HCT116 (cell line): ENCODE data around the gene PPFIA1. TPM values are rescaled to one million over a fixed set of nuclear protein-coding genes. Genes with fewer than 3 reads are reported as not detected.

Experiments used
- ATAC-seq: fragments of 200-7000 bp; cut with Tn5 transposase; 2 replicates; pipeline ENCODE4 v1.9.1; 2020; ENCODE audit warnings: mild to moderate bottlenecking, moderate library complexity
- BruUV-seq: library from RNA; stranded (reverse); fragments of 400-500 nt; replicated peaks from 2 replicates; lab custom pipeline; 2021; lab: Mats Ljungman, UMichigan
- CTCF ChIA-PET: fragments of 300-600 bp; sonication (Branson Sonifier 250); formaldehyde crosslinking; loops from one replicate; lab custom pipeline; 2021; ENCODE audit warnings: antibody characterized with exemption; lab: Charles Lee
- POLR2A ChIA-PET: fragments of 300-600, 350-600 bp; sonication (Branson Sonifier 250); formaldehyde crosslinking; loops from one replicate; lab custom pipeline; 2021; ENCODE audit warnings: antibody characterized with exemption; lab: Charles Lee
- RAD21 ChIA-PET, 2 experiments: fragments of 300-600 bp; sonication (Branson Sonifier 250); formaldehyde crosslinking; loops; one replicate each; lab custom pipeline; 2023; ENCODE audit warnings: low total read pairs in 2 of 2; ENCODE audit not compliant: uncharacterized antibody in 2 of 2, unreplicated experiment in 2 of 2, low non-redundant PET in 1 of 2; lab: Charles Lee
- DNase-seq: peaks from one replicate; pipeline ENCODE4 v3.0.0-alpha.2; 2010; ENCODE audit warnings: low read depth, low spot score
- H2AFZ ChIP-seq: fragments of 200-600 bp; shearing (Covaris generic), sonication (generic); 2 replicates; pipeline ENCODE4 v1.6.1; 2017; ENCODE audit warnings: low read depth, mixed run types, mixed read lengths, antibody characterized with exemption, low read length; ENCODE audit not compliant: poor library complexity, severe bottlenecking
- H3K27ac ChIP-seq: 2 replicates; pipeline ENCODE4 v1.5.1; 2012; ENCODE audit warnings: low read depth, low read length
- H3K27me3 ChIP-seq: fragments of 200-600 bp; sonication (generic); 2 replicates; pipeline ENCODE4 v1.6.1; 2016; ENCODE audit warnings: mixed run types, low read length, mixed read lengths; ENCODE audit not compliant: insufficient read depth
- H3K36me3 ChIP-seq, 2 experiments: fragments of 200-500 bp in 1 of 2; fragments of 200-600 bp in 1 of 2; sonication (Bioruptor generic) in 1 of 2; sonication (generic) in 1 of 2; 2 replicates each; pipeline versions ENCODE4 v1.5.1 to v1.6.1; 2014 to 2016; ENCODE audit warnings: low read length in 2 of 2, inconsistent platforms in 1 of 2, mixed read lengths in 1 of 2, mixed run types in 1 of 2; ENCODE audit not compliant: insufficient read depth in 2 of 2, control insufficient read depth in 1 of 2
- H3K4me1 ChIP-seq, 2 experiments: fragments of 200-600 bp in 1 of 2; sonication (generic) in 1 of 2; 2 replicates each; pipeline versions ENCODE4 v1.5.1 to v1.6.1; 2012 to 2017; ENCODE audit warnings: low read length in 2 of 2, inconsistent platforms in 1 of 2, mild to moderate bottlenecking in 1 of 2, mixed read lengths in 1 of 2, mixed run types in 1 of 2, moderate library complexity in 1 of 2; ENCODE audit not compliant: insufficient read depth in 2 of 2, control insufficient read depth in 1 of 2
- H3K4me2 ChIP-seq: fragments of 200-600 bp; sonication (generic); 2 replicates; pipeline ENCODE4 v1.6.1; 2017; ENCODE audit warnings: mixed run types, low read length, mixed read lengths
- H3K4me3 ChIP-seq, 2 experiments: fragments of 200-600 bp in 1 of 2; sonication (generic) in 1 of 2; replicated peaks in 1 of 2; 2 replicates each; pipeline ENCODE4 v1.5.1; 2011 to 2016; ENCODE audit warnings: low read length in 2 of 2, control low read depth in 1 of 2, low read depth in 1 of 2, mild to moderate bottlenecking in 1 of 2, mixed read lengths in 1 of 2, mixed run types in 1 of 2
- H3K79me2 ChIP-seq: fragments of 200-600 bp; sonication (generic); 2 replicates; pipeline ENCODE4 v1.6.1; 2017; ENCODE audit warnings: mild to moderate bottlenecking, mixed run types, low read length, moderate library complexity, mixed read lengths; ENCODE audit not compliant: insufficient read depth
- H3K9ac ChIP-seq: fragments of 200-600 bp; sonication (generic); 2 replicates; pipeline ENCODE4 v1.6.1; 2016; ENCODE audit warnings: low read length, mixed read lengths
- H3K9me2 ChIP-seq: fragments of 200-600 bp; sonication (generic), shearing (Covaris generic); 2 replicates; pipeline ENCODE4 v1.6.1; 2017; ENCODE audit warnings: mixed run types, mild to moderate bottlenecking, moderate library complexity; ENCODE audit not compliant: insufficient read depth
- H3K9me3 ChIP-seq, 2 experiments: fragments of 200-500 bp in 1 of 2; fragments of 200-600 bp in 1 of 2; sonication (Bioruptor generic) in 1 of 2; sonication (generic) in 1 of 2; 2 replicates each; pipeline ENCODE4 v1.6.1; 2014 to 2017; ENCODE audit warnings: low read length in 2 of 2, mixed read lengths in 2 of 2, inconsistent platforms in 1 of 2, low read depth in 1 of 2, mild to moderate bottlenecking in 1 of 2, mixed run types in 1 of 2, moderate library complexity in 1 of 2; ENCODE audit not compliant: control insufficient read depth in 1 of 2, insufficient read depth in 1 of 2
- H4K20me1 ChIP-seq: fragments of 200-600 bp; sonication (generic), shearing (Covaris generic); 2 replicates; pipeline ENCODE4 v1.6.1; 2017; ENCODE audit warnings: mixed run types, mild to moderate bottlenecking, moderate library complexity; ENCODE audit not compliant: insufficient read depth
- CBX3 ChIP-seq: IDR thresholded peaks from 2 replicates; pipeline ENCODE4 v1.6.1; 2012; ENCODE audit warnings: low read depth
- CEBPB ChIP-seq: IDR thresholded peaks from 2 replicates; pipeline ENCODE4 v1.6.1; 2012; ENCODE audit warnings: low read depth
- ELF1 ChIP-seq: IDR thresholded peaks from 2 replicates; pipeline ENCODE4 v1.6.1; 2012; ENCODE audit warnings: low read depth, borderline replicate concordance
- EZH2 ChIP-seq: fragments of 200-600 bp; sonication (generic); IDR thresholded peaks from 2 replicates; pipeline ENCODE4 v1.6.1; 2017; ENCODE audit warnings: antibody characterized with exemption, mixed run types
- JUND ChIP-seq: IDR thresholded peaks from 2 replicates; pipeline ENCODE4 v1.6.1; 2012
- SIN3A ChIP-seq: IDR thresholded peaks from 2 replicates; pipeline ENCODE4 v1.6.1; 2012; ENCODE audit warnings: low read depth
- SRF ChIP-seq: IDR thresholded peaks from 2 replicates; pipeline ENCODE4 v1.6.1; 2012; ENCODE audit warnings: low read depth
- YY1 ChIP-seq: IDR thresholded peaks from 2 replicates; pipeline ENCODE4 v1.6.1; 2011; ENCODE audit warnings: low read length, low read depth, moderate library complexity, mild to moderate bottlenecking; ENCODE audit not compliant: insufficient replicate concordance; ENCODE audit errors: extremely low read depth
- ZFX ChIP-seq: fragments of 450-650 bp; IDR thresholded peaks from 2 replicates; pipeline ENCODE4 v1.6.1; 2017
- ZNF274 ChIP-seq: fragments of 200-500 bp; sonication (Bioruptor generic); IDR thresholded peaks from 2 replicates; pipeline ENCODE4 v1.6.1; 2014; ENCODE audit warnings: mild to moderate bottlenecking, low read depth, low read length, inconsistent platforms
- intact Hi-C: fragments of 100-400 bp; cut with micrococcal nuclease; formaldehyde crosslinking; loops from 2 replicates; pipeline ENCODE4 v1.10.0; 2022
- total RNA-seq: library from RNA; stranded (reverse); gene quantifications from one replicate; pipeline ENCODE4 v1.2.1, GENCODE V29; 2021; ENCODE audit not compliant: unreplicated experiment
- TF ChIP-seq, protein P1 (sequence below), 3 experiments: fragments of 200-600 bp in 1 of 3; sonication (generic) in 1 of 3; IDR thresholded peaks in 2 of 3; conservative IDR thresholded peaks in 1 of 3; 2 replicates each; pipeline ENCODE4 v1.5.1; 2012 to 2017; ENCODE audit warnings: low read depth in 2 of 3, low read length in 2 of 3, antibody characterized with exemption in 1 of 3, borderline replicate concordance in 1 of 3, control low read depth in 1 of 3, mild to moderate bottlenecking in 1 of 3, mixed read lengths in 1 of 3, mixed run types in 1 of 3, moderate library complexity in 1 of 3; ENCODE audit not compliant: insufficient read depth in 1 of 3
- TF ChIP-seq, protein P2 (sequence below): IDR thresholded peaks from 2 replicates; pipeline ENCODE4 v1.6.1; 2011; ENCODE audit warnings: mild to moderate bottlenecking, low read length, moderate library complexity; ENCODE audit not compliant: insufficient replicate concordance; ENCODE audit errors: extremely low read depth

Gene PPFIA1
- total RNA-seq, 1 experiment from 2014 or later = 48.6 TPM

DNA sequence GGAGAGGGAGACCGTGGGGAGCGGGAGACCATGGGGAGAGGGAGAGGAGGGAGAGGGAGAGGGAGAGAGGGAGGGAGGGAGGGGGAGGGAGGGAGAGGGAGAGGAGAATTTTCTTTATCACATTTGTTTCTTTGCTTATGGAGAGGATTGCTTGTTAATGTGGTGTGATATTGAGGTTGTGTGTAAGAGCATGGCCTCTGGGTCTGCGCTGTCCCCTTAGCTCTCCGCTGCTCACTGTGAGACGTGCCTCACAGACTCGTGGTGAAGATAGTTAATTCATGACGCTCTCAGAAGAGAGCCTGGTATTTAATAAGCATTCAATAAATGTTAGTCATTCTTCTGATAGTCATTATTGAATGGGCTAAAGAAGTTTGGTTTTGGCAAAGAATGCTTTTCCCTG lies 26.2 kb downstream of the PPFIA1 start:
- H3K79me2 ChIP-seq = peaks cover 55% of the 10 kb centered on the region
- POLR2A ChIA-PET = no interaction called here
- no peak for TF ChIP-seq ZFX
- no peak for TF ChIP-seq EZH2
- no peak for TF ChIP-seq JUND
- TF ChIP-seq, protein P1, sequence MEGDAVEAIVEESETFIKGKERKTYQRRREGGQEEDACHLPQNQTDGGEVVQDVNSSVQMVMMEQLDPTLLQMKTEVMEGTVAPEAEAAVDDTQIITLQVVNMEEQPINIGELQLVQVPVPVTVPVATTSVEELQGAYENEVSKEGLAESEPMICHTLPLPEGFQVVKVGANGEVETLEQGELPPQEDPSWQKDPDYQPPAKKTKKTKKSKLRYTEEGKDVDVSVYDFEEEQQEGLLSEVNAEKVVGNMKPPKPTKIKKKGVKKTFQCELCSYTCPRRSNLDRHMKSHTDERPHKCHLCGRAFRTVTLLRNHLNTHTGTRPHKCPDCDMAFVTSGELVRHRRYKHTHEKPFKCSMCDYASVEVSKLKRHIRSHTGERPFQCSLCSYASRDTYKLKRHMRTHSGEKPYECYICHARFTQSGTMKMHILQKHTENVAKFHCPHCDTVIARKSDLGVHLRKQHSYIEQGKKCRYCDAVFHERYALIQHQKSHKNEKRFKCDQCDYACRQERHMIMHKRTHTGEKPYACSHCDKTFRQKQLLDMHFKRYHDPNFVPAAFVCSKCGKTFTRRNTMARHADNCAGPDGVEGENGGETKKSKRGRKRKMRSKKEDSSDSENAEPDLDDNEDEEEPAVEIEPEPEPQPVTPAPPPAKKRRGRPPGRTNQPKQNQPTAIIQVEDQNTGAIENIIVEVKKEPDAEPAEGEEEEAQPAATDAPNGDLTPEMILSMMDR (IDR thresholded peaks at IDR 0.05 in 2 of 3, conservative IDR thresholded peaks at IDR 0.05 in 1 of 3; ENCODE audit: borderline replicate concordance in 1 of 3, insufficient read depth in 1 of 3, low read depth in 2 of 3, low read length in 2 of 3) = no peak
- no peak for TF ChIP-seq CBX3
- TF ChIP-seq ZNF274 = no peak
- no peak for TF ChIP-seq YY1
- TF ChIP-seq SIN3A = no peak
- TF ChIP-seq CEBPB = no peak
- TF ChIP-seq, protein P2, sequence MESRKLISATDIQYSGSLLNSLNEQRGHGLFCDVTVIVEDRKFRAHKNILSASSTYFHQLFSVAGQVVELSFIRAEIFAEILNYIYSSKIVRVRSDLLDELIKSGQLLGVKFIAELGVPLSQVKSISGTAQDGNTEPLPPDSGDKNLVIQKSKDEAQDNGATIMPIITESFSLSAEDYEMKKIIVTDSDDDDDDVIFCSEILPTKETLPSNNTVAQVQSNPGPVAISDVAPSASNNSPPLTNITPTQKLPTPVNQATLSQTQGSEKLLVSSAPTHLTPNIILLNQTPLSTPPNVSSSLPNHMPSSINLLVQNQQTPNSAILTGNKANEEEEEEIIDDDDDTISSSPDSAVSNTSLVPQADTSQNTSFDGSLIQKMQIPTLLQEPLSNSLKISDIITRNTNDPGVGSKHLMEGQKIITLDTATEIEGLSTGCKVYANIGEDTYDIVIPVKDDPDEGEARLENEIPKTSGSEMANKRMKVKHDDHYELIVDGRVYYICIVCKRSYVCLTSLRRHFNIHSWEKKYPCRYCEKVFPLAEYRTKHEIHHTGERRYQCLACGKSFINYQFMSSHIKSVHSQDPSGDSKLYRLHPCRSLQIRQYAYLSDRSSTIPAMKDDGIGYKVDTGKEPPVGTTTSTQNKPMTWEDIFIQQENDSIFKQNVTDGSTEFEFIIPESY = no peak
- TF ChIP-seq ELF1 = no peak
- no peak for TF ChIP-seq SRF
- TF ChIP-seq, all 23 proteins: peak for 0
- H3K27ac ChIP-seq = no peak overlapping the region
- no TSS peak for BruUV-seq
- intact Hi-C loops = no loop called here
- no peaks in the 10 kb centered on the region for H4K20me1 ChIP-seq
- no peak overlapping the region for H3K9ac ChIP-seq
- DNase-seq = no peak
- peaks cover 7 to 24% of the 10 kb centered on the region in 2 experiments; a peak in 3 of 4 replicates for H3K36me3 ChIP-seq
- ChIA-PET RAD21 (no interaction called here), CTCF (interaction anchor here (0.6 kb wide), 1 partner anchor 27 kb away, joined by 4 read pairs; no protein-coding TSS in a partner anchor)
- ATAC-seq = no peak
- H3K4me3 ChIP-seq = no peak overlapping the region
- H2AFZ ChIP-seq = no peak overlapping the region
- H3K27me3 ChIP-seq = no peaks in the 10 kb centered on the region
- H3K4me2 ChIP-seq = no peak overlapping the region
- no peaks in the 10 kb centered on the region for H3K9me2 ChIP-seq
- H3K4me1 ChIP-seq = no peaks in the 10 kb centered on the region
- no peaks in the 10 kb centered on the region for H3K9me3 ChIP-seq
